HEK293T (cell line): ENCODE measurements around the gene CMTM6.
"Not testable (repeated sequence)": the region's sequence is repeated elsewhere in the genome, so short reads cannot be mapped to it uniquely, and the experiment has no call there.

ENCODE experiments used
- ARNT ChIP-seq: fragments of 450-650 bp; IDR thresholded peaks from 2 replicates; pipeline ENCODE4 v1.6.1; 2017; ENCODE audit warnings: mild to moderate bottlenecking
- BHLHE40 ChIP-seq: fragments of 450-650 bp; IDR thresholded peaks from 2 replicates; pipeline ENCODE4 v1.6.1; 2016; ENCODE audit warnings: mild to moderate bottlenecking, moderate library complexity, borderline replicate concordance
- CTBP1 ChIP-seq: fragments of 450-650 bp; IDR thresholded peaks from 2 replicates; pipeline ENCODE4 v1.6.1; 2016; ENCODE audit warnings: borderline replicate concordance
- ELF4 ChIP-seq: fragments of 450-650 bp; IDR thresholded peaks from 2 replicates; pipeline ENCODE4 v1.6.1; 2017; ENCODE audit warnings: antibody characterized with exemption
- FOXA1 ChIP-seq: fragments of 450-650 bp; IDR thresholded peaks from 2 replicates; pipeline ENCODE4 v1.6.1; 2016; ENCODE audit warnings: mild to moderate bottlenecking
- FOXM1 ChIP-seq: fragments of 450-650 bp; IDR thresholded peaks from 2 replicates; pipeline ENCODE4 v1.6.1; 2017; ENCODE audit warnings: mild to moderate bottlenecking, borderline replicate concordance
- HDGF ChIP-seq: fragments of 450-650 bp; IDR thresholded peaks from 2 replicates; pipeline ENCODE4 v1.6.1; 2017; ENCODE audit warnings: antibody characterized with exemption, borderline replicate concordance
- LEF1 ChIP-seq: fragments of 450-650 bp; IDR thresholded peaks from 2 replicates; pipeline ENCODE4 v1.6.1; 2017; ENCODE audit warnings: mild to moderate bottlenecking, borderline replicate concordance
- PKNOX1 ChIP-seq: fragments of 450-650 bp; IDR thresholded peaks from 2 replicates; pipeline ENCODE4 v1.6.1; 2016
- SP1 ChIP-seq: fragments of 450-650 bp; IDR thresholded peaks from 2 replicates; pipeline ENCODE4 v1.6.1; 2017
- TARDBP ChIP-seq: fragments of 450-650 bp; IDR thresholded peaks from 2 replicates; pipeline ENCODE4 v1.6.1; 2016

GRCh38 chr3:32439421-32439820, 63.2 kb downstream of the CMTM6 start:
- TF ChIP-seq TARDBP, BHLHE40, ELF4, SP1, HDGF, PKNOX1, FOXA1, CTBP1, LEF1, ARNT, FOXM1: not testable (repeated sequence)
